Measurements from ENCODE around the gene CUL2. TPM values are rescaled to one million over a fixed set of nuclear protein-coding genes. Genes with fewer than 3 reads are reported as not detected.

Gene CUL2
- total and polyA plus RNA-seq, 9 donors, result 10.5 to 33.0 (median 23.6) TPM

DNA sequence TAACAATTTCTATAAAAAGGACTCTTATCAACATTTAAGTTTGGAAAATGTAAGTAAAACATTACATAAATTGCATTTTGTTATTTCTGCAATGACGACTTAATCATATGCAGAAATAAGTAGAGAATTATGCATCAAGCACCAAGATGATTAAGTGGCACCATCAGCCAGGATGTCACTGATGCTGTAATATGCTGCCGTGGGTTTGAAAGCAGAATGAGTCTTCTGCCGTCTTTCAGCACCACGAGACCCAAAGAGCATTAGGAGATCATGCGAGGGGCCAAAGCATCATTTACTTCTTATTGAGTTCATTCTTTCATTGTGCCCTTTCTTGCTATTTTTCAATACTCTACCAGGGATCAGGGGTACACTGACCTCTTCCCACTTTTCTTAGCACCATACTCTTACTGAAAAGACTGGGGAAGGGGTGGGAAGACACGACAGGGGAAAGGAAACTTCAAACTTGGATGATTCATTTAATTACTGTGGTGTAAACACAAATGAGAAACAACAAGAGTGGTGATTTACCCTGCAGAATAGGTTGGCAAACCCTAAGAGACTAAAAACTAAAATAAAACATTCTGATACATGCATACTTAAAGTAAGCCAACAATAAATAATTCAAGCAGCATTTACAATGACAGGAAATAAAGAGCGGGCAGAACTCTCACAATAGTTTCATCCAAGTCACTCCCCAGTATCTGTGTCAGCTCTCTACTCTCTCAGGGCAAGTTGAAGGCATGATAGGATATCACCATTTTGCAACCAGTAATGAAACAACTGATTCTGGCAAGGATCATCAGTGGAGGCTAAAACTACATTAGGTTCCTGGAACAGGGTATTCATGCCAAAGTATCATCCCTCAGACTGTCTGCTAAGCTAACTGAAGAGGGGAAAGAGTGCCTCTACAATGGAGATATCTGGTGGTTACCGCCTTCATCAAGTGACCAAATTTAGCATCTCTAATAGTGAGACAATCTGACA lies 70.8 kb downstream of the CUL2 start:
- intact Hi-C loops (cut with DNase I), result loop anchor here in 3 of 4 donors (10.0 kb wide), 3 partner anchors 295 to 355 kb away; no protein-coding TSS in a partner anchor
- no peaks in the 10 kb centered on the region for H3K4me1 ChIP-seq (ENCODE audit: insufficient read depth)
- no peak for DNase-seq
- 78 to 82% (median 80%) methylated on average over 8 of the region's 8 CpGs for WGBS, 3 donors
- TF ChIP-seq, protein P1, sequence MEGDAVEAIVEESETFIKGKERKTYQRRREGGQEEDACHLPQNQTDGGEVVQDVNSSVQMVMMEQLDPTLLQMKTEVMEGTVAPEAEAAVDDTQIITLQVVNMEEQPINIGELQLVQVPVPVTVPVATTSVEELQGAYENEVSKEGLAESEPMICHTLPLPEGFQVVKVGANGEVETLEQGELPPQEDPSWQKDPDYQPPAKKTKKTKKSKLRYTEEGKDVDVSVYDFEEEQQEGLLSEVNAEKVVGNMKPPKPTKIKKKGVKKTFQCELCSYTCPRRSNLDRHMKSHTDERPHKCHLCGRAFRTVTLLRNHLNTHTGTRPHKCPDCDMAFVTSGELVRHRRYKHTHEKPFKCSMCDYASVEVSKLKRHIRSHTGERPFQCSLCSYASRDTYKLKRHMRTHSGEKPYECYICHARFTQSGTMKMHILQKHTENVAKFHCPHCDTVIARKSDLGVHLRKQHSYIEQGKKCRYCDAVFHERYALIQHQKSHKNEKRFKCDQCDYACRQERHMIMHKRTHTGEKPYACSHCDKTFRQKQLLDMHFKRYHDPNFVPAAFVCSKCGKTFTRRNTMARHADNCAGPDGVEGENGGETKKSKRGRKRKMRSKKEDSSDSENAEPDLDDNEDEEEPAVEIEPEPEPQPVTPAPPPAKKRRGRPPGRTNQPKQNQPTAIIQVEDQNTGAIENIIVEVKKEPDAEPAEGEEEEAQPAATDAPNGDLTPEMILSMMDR (IDR thresholded peaks at IDR 0.05), result no peak
- TF ChIP-seq EP300 (IDR thresholded peaks at IDR 0.05), result no peak
- no peak for TF ChIP-seq POLR2A (IDR thresholded peaks at IDR 0.05)
- H3K27ac ChIP-seq, result no peak overlapping the region
- no peaks in the 10 kb centered on the region for H3K9me3 ChIP-seq
- no peaks in the 10 kb centered on the region for H3K27me3 ChIP-seq
- no peak overlapping the region for H3K4me3 ChIP-seq
- no peaks in the 10 kb centered on the region for H3K36me3 ChIP-seq

DNA sequence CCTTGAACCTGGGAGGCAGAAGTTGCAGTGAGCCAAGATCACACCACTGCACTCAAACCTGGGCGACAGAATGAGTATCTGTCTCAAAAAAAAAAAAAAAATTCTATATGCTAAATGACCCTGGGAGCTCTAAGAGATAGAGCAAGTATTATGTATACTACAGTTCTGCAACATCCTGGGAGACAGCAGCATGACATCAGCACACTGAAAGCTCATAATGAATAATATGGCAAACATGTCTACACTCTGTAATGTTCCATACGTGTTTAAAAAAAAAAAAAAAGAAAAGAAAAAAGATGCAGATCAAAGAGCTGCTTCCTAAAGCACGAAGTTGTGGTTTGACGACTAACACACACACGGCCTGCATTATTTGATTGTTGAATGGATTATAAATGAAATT lies 72.5 kb downstream of the CUL2 start:
- intact Hi-C loops (cut with DNase I), result loop anchor here in 1 of 4 donors (10.0 kb wide), 1 partner anchor 343 kb away; no protein-coding TSS in a partner anchor
- H3K9me3 ChIP-seq, result no peaks in the 10 kb centered on the region
- no peak for DNase-seq
- no peak overlapping the region for H3K27ac ChIP-seq
- no peaks in the 10 kb centered on the region for H3K27me3 ChIP-seq
- 86 to 90% (median 89%) methylated on average over 5 of the region's 5 CpGs for WGBS, 3 donors
- TF ChIP-seq, protein P1 (IDR thresholded peaks at IDR 0.05), result no peak
- no peak for TF ChIP-seq EP300 (IDR thresholded peaks at IDR 0.05)
- TF ChIP-seq POLR2A (IDR thresholded peaks at IDR 0.05), result no peak
- H3K36me3 ChIP-seq, result no peaks in the 10 kb centered on the region
- H3K4me1 ChIP-seq (ENCODE audit: insufficient read depth), result no peaks in the 10 kb centered on the region
- H3K4me3 ChIP-seq, result no peak overlapping the region

DNA sequence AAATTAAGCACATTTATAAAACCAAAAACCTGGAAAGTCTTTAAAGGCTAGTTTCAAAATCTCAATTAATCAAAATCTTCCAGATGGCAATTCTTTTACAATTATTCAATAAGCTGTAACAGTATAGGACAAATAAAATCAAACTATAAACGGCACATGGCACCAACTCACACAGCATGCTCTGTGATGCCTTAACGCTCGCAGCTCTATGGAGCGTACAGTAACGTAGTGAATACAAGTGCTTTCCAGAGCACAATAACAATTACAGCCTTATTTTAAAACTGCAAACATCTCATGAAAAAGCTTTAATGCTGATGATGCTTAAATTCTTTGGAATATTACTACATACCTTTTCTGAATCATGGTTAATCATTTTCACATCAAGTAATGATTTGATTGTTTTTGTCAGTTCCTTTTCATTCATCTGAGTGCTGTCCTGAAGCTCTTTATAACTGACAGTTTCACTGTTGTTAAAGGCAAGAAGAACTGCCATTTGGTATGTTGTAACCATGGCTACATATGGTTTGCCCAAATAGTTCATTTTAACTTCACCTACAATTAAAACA lies 74.2 kb downstream of the CUL2 start:
- WGBS, 3 donors, result 92 to 99% (median 97%) methylated on average over 5 of the region's 5 CpGs
- H3K27me3 ChIP-seq, result no peaks in the 10 kb centered on the region
- no peaks in the 10 kb centered on the region for H3K36me3 ChIP-seq

DNA sequence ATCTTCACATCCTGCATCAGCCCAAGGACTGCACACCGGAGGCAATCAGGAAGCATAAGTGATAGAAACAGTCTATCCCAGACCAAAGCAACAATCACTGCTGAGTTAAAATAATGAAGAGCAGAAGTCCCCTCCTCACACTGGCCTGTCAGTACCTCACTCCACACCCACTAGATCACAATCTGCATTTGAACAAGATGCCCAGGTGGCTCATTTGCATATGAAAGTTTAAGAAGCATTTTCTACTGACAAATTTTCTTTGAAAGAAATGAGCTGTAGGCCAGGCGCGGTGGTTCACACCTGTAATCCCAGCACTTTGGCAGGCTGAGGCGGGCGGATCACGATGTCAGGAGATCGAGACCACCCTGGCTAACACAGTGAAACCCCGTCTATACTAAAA lies 77.4 kb downstream of the CUL2 start:
- H3K27me3 ChIP-seq, result no peaks in the 10 kb centered on the region
- no peak overlapping the region for H3K4me3 ChIP-seq
- intact Hi-C loops (cut with DNase I), result loop anchor here in 1 of 4 donors (10.0 kb wide), 1 partner anchor 338 kb away; no protein-coding TSS in a partner anchor
- no peaks in the 10 kb centered on the region for H3K4me1 ChIP-seq (ENCODE audit: insufficient read depth)
- no peak for TF ChIP-seq EP300 (IDR thresholded peaks at IDR 0.05)
- TF ChIP-seq POLR2A (IDR thresholded peaks at IDR 0.05), result no peak
- TF ChIP-seq, protein P1 (IDR thresholded peaks at IDR 0.05), result no peak
- H3K36me3 ChIP-seq, result no peaks in the 10 kb centered on the region
- 89 to 94% (median 91%) methylated on average over 8 of the region's 8 CpGs for WGBS, 3 donors
- no peaks in the 10 kb centered on the region for H3K9me3 ChIP-seq
- no peak for DNase-seq
- H3K27ac ChIP-seq, result no peak overlapping the region

More for the DNA sequence above, 74.2 kb downstream of the CUL2 start:
- DNase-seq, result no peak
- TF ChIP-seq EP300 (IDR thresholded peaks at IDR 0.05), result no peak
- TF ChIP-seq POLR2A (IDR thresholded peaks at IDR 0.05), result no peak
- TF ChIP-seq, protein P1 (IDR thresholded peaks at IDR 0.05), result no peak
- no peak overlapping the region for H3K4me3 ChIP-seq
- no peak overlapping the region for H3K27ac ChIP-seq
- no peaks in the 10 kb centered on the region for H3K4me1 ChIP-seq (ENCODE audit: insufficient read depth)
- H3K9me3 ChIP-seq, result no peaks in the 10 kb centered on the region
- intact Hi-C loops (cut with DNase I), result loop anchor here in 1 of 4 donors (10.0 kb wide), 1 partner anchor 341 kb away; no protein-coding TSS in a partner anchor
